Raji (cell line): ENCODE data around the gene FOXJ1.
A peak's percentile ranks its signal among the peaks of the same experiment; 100 is the strongest.

Experiments
- POLR2A ChIP-seq: IDR thresholded peaks from 2 replicates; pipeline ENCODE4 v1.6.1; 2011; ENCODE audit warnings: low read depth, low read length, control low read depth; ENCODE audit not compliant: insufficient read depth

Gene FOXJ1

DNA sequence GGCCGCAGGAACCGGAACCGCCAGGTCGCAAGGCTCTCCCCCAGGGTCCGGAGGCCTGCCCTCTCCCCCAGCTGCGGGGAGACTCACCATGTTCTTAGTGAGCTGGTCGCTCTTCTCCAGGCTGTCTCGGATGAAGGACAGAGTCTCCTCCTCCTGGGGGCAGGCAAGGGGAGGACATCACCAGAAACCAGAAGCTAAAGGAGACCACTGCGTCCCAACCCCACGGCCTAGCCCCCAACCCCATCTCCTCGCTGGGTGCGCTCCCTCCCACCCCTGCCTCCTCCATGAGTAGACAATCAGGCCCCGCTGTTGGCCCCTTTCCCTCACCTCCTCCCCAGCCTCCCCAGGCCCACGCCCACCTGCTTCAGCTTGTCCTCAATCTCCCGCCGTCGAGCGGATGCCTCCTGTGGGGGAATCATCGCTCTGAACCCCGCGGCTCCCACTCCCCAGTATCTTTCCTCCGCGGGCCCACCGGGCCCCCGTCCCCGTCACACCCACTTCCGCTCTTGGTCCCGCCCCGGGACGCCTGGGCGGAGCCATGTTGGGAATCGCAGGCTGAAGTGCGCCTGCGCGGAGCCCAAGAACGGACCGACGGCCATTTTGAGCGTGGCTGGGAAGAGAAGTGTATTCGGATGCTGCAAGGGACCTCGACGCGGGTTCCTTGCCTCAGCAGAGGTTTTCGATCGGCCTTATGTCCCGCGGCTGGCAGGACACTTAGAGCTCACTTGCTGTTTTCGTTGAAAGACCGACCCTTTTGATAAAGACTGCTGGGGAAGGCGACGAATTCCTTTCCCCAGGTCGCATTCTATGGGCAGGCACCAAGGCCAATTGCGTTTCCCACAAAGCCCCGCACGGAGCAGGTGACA lies 37.5 kb downstream of the FOXJ1 start, which contains the start of gene EXOC7:
EXOC7 (minus strand) TSS at position 514 of the 866 bp plus-strand sequence; CDS start at position 419, 95 bp downstream.
- peak; percentile 93 for TF ChIP-seq POLR2A

DNA sequence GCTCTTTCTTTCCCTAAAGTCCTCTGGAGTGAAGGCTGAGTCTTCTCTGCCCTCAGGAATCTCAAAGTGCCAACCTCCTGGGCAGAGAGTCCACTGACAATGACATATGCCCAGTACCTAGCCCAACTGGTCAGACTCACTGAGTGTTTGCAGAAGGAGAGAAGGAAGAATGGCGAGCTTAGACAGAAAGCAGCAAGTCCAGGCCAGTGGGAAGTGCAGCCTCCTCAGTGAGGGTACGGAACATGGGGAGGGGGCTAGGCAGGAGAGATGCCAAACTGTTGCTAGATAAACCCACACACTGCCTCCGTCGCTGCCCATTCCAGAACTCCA lies 38.1 kb downstream of the FOXJ1 start:
- TF ChIP-seq POLR2A: no peak

DNA sequence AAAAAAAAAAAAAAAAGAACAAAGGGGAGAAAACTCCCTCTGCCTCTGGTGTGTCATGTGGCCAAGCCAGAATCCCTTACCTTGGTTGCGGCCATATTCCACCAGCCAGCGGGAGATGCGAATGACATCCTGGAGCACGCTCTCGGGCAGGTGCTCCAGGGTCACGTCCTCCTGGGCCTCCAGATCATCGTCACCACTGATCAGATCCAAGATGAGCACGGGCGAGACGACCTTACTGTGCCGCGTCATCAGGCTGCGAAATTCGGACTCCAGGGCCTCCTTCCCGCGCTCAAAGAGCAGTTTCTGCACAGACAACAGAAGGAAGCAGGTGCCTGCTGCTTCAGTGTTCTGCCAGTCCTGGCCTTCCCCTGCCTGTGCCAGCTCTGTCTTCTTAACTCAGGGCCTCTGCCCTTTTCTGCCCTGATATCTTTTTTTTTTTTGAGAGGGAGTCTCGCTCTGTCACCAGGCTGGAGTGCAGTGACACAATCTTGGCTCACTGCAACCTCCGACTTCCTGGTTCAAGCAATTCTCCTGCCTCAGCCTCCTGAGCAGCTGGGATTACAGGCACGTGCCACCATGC lies 43.2 kb downstream of the FOXJ1 start:
- TF ChIP-seq POLR2A: no peak

DNA sequence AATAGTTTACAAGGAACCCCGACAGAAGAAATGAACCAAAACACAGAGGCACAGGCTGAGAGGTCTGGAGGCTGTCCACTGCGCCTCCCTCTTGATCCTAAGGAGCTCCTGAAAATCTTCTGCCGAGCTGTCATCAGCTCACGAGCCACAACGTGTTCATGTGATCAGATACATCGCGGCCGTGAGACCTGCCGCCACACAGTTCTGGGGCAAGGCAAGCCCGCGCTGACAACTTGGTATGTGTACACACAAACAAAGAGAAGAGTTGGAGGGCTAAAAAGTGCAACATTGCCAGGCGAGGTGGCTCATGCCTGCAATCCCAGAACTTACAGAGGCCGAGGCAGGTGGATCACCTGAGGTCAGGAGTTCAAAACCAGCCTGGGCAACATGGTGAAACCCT lies 45.1 kb downstream of the FOXJ1 start:
- TF ChIP-seq POLR2A: no peak

DNA sequence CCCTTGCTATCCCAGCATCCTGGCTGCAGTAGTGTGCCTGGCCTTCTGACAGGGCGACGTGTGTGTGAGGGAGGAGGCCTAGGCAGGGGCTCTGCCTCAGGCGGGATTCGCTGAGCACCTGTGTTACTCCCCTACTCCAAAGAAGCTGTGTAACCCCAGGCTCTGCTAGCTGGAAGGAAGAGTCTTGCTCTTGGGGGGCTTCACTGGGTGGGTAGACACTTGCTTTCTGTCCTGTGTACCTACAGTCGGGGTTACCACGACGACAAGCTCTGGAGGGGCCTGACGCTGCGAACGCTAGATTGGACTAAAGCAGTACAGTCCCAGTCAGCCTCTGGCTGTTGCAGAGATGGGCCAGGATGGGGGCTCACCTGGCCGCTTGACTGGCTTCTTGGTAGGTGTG lies 47.0 kb downstream of the FOXJ1 start:
- no peak for TF ChIP-seq POLR2A

DNA sequence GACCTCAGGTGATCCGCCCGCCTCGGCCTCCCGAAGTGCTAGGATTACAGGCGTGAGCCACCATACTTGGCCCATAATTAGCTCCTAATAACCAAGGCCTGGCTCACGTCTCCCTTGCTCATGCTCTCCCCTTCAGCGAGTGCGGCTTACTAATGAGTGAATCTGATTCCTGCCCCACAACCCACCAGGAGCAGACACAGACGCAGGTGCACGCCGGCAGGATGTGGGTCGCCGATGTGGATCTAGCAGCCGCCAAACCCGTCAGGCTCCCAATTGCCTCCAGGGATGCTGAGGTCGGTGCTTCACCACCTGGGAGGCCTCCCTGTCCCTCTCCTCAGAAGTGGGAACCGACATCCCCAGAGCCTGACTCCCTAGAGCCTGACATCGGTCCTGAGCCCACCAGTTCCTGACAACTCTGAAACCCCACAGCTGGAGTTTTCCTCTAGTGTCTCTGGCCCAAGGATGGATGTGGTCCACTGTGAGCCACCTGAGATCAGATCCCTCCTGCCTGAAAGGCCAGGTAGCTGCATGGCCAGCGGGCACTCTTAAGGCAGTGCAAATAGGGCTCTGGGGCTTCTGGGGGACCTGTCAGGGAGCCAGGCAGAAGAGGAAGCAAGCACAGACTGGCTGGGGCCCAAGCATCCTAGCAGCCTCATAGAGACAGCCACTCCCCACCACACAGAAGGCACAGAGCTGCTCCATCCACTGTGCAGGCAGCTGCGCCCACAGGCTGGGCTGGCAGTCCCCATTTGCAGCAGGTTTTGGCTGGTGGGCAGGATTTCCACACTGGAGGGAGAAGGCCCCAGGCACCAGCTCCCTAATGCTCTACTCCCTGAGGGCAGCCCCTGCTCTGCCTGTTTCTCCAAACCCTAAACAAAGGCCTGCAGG lies 48.3 kb downstream of the FOXJ1 start:
- TF ChIP-seq POLR2A: no peak

DNA sequence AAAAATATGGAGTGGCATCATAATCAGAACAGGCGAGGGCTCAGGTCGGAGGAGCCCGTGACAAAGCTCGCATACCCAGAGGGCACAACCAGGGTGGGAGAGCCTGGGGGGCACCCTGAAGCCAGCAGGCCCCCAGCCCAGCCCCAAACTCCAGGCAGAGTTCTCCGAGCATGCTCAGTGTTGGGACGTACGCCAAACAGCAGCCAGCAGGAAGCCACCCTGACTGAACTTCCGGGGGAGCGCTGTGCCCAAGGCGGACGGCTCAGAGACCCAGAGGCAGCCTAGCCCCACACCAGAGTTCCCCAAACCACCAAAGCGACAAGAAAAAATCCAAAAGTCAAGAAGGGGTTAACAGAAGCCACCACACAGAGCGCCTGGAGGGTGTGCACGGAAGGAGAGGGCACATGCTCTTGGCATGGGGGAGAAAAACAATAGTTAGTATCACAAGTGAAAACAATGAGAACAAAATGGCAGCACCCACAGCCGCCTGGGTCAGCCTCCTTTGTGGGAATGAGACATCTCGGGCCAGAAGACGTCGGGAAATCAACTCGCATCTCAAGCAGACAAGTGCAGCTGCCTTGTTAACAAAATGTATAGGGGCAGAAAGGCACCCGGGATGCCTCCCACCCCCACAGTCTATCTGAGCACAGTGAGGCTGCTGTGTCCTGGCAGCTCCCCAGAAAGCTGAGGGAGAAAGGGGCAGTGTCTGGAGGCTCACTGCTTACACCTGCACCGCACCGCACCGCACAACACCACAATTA lies 49.3 kb downstream of the FOXJ1 start:
- no peak for TF ChIP-seq POLR2A

DNA sequence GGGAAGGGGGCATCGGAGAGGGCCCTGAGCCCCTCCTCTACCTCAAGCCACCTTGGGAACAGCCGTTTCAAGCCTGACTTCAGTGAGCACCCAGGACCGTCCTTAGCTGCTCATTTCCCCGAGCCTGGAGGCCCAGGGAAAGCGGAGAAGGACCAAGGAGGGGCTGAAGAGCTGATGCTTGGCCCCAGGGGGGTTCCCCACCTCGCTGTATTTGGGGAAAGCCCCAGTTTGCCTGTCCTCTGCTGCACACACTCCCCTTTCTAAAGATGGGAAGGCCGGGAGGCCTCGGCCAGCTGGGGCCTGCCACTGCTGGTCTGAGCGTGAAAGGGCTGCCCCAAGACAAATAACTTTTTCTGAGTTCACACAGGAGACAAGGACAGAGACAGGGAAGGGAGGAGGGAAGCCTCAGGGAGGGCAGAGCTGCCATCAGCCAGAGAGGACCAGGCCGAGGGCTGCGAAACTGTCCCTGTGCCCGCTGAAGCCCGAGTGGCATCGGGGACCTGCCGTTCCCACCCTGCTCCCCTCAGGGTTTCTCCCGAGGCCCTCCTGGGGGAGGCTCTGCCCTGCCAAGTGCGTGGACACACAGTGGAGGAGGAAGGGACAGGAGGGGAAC lies 50.4 kb downstream of the FOXJ1 start:
- no peak for TF ChIP-seq POLR2A

DNA sequence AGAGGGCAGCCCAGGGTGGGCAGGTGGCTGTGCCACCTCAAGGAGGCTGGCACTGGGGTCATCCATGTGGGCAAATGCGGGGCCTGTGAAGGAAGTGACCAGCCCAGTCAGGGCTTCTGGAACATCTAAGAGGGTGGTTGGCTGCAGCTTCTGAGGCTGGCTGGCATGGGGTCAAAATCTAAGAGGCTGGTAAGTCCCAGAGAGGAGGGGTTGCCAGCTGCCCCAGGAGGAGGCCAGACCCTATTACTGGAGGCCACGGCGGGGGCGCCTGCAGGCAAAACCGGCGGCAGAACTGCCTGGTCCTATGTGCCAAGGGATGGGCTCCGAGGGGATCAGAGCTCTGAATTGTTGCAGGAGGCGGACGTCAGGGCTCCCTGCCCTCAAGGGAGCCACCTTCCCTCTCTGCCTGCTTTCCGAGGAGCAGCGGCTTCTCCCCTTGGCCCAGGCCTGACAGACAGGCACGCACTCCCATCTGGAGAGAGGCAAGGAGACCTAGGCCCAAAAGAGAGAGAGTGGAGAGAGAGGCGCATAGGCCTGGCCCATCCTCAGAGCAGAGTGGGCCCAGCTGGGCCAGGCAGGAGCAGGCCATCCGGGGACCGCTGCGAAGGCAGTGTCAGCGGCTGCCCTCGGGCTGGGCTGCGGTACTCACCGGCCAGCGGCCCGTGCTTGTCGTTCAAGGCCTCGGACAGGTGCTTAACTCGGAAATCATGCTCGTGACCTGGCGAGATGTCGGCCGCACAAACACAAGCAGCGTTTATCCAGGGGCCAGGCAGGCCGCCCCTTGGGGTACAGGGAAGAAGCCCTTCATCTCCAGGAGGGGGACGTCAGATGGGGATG lies 51.1 kb downstream of the FOXJ1 start:
- no peak for TF ChIP-seq POLR2A

DNA sequence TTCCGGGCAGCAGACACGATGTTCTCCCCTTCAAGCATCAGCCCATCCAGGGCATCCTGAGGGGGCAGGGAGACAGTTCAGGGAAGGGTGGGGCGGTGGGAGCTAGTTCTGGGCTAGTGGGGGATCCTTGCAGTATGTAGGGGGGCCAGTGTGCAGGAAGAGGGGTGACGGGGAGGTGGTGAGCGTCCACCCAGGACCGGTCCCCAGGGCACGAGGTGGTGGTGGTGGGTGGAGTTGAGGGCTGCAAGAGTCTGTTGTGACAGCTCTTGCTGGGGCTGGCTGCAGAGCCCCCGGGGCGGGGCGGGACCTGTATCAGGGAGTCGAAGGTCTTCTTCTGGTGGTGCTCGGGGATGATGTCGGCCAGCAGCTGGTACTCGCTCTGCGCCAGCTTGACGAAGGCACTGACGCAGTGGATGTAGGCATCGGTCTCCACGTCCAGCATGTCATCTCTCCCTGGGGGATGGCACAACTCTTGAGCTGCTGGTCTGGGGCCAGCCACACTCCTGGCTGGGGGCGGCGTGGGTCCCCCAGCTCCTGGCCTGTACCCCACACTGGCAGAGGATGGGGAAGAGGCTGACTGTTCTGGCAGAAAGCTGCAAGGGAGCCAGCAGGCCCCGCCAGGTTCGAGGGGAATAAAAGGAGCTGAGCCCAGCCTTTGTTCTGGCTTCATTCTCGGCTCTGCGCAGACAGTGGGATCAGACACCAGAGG lies 52.0 kb downstream of the FOXJ1 start:
- TF ChIP-seq POLR2A: no peak

DNA sequence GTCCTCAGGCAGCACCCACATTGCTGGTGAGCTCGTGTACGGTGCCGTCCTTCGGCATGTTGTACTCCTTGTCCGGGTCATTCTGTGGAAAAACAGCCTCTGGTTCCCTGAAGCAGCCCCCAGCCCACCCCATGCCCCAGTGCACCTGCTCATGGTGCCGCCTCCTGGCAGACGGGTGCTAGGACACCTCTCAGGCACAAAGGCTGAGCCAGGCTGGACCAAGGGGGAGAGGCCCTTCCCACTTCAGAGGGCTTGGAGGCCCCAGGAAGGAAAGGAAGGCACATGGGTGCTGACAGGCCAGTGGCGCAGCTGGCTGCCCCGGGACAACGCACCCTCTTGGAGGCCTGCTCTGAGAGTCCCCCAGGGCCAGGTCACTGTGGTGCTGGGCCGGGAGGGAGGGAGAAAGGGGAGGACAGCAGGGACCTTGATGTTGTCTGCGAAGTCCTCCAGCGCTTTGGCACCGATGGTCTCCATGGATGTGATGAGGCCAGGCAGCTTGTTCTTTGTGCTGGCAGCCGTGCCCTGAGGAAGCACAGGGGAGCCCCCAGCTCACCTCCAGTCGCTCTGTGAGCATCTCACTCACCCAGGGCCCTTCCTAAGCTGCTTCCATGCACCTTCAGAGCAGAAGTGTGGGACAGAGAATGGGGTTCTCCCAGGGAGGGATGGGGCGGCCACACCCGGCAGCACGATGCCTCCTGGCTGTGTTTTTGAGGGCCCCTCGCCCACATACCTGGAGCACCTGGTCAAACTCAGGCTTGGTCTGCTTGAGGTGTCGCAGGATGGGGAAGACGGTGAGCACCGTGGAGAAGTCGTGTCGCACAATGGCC lies 52.8 kb downstream of the FOXJ1 start:
- no peak for TF ChIP-seq POLR2A

DNA sequence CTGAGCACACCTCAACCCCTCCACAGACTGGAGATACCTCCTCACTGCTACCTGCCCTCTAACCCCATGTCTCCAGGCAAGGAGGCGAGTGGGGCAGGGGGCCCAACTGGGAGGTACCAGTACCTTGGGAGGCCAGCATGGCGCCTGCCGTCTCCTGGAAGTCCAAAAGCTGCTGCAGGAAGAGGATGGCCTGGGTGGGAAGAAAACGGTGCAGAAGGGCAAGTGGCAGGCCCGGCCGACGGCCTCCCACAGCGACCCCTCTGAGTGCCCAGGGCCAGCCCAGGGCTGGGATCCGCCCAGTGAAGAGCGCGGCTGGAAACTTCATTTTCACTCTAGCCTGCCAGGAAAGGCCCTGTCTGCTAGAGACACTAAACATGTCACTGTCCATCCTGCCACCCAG lies 53.5 kb downstream of the FOXJ1 start:
- TF ChIP-seq POLR2A: no peak
